HEK293 (cell line): Measurements from ENCODE around the gene DUSP16.
"Not testable (repeated sequence)": the region's sequence is repeated elsewhere in the genome, so short reads cannot be mapped to it uniquely, and the experiment has no call there.

Source experiments
- CTCF ChIA-PET: fragments of 350-600 bp; formaldehyde crosslinking; extraction: SDS; loops from one replicate; lab custom pipeline; 2021; ENCODE audit warnings: antibody characterized with exemption; lab: Yijun Ruan, JAX
- POLR2A ChIA-PET: fragments of 300-600 bp; formaldehyde crosslinking; extraction: SDS; loops from one replicate; lab custom pipeline; 2020; ENCODE audit warnings: antibody characterized with exemption, inconsistent platforms; lab: Yijun Ruan, JAX
- H3K27ac ChIP-seq: fragments of 200-500 bp; sonication (Bioruptor generic); 2 replicates; pipeline ENCODE4 v1.5.1; 2014; ENCODE audit warnings: low read depth, low read length, control low read depth, inconsistent platforms; ENCODE audit errors: extremely low read depth
- H3K36me3 ChIP-seq, 2 experiments: fragments of 200-500 bp in 1 of 2; sonication (Bioruptor generic) in 1 of 2; 1 replicate in 1 of 2; 2 replicates in 1 of 2; pipeline ENCODE4 v1.5.1; 2014 to 2017; ENCODE audit warnings: inconsistent platforms in 2 of 2, low read length in 2 of 2; ENCODE audit not compliant: control insufficient read depth in 2 of 2, insufficient read depth in 1 of 2
- H3K4me1 ChIP-seq: fragments of 200-500 bp; sonication (Bioruptor generic); 2 replicates; pipeline ENCODE4 v1.5.1; 2014; ENCODE audit warnings: mild to moderate bottlenecking, low read length, inconsistent platforms; ENCODE audit not compliant: control insufficient read depth, insufficient read depth
- H3K4me3 ChIP-seq: 2 replicates; pipeline ENCODE4 v1.5.1; 2011; ENCODE audit warnings: low read depth, mild to moderate bottlenecking, control low read depth, low read length, moderate library complexity
- H3K9me3 ChIP-seq: fragments of 200-500 bp; sonication (Bioruptor generic); 2 replicates; pipeline ENCODE4 v1.5.1; 2014; ENCODE audit warnings: low read depth, low read length, inconsistent platforms; ENCODE audit not compliant: control insufficient read depth, insufficient read depth
- GLI2 ChIP-seq: fragments of 450-650 bp; formaldehyde crosslinking; IDR thresholded peaks from 2 replicates; pipeline ENCODE4; 2017; ENCODE audit warnings: missing biosample characterization, missing genetic modification characterization, low read depth, borderline replicate concordance
- OSR2 ChIP-seq: fragments of 450-650 bp; formaldehyde crosslinking; IDR thresholded peaks from 2 replicates; pipeline ENCODE4 v1.5.1; 2016; ENCODE audit warnings: missing biosample characterization, missing genetic modification characterization
- SCRT1 ChIP-seq: fragments of 450-650 bp; formaldehyde crosslinking; IDR thresholded peaks from 2 replicates; pipeline ENCODE4 v1.5.1; 2016; ENCODE audit warnings: missing biosample characterization, missing genetic modification characterization, borderline replicate concordance
- SCRT2 ChIP-seq: fragments of 450-650 bp; formaldehyde crosslinking; IDR thresholded peaks from 2 replicates; pipeline ENCODE4 v1.5.1; 2016; ENCODE audit warnings: missing biosample characterization, missing genetic modification characterization
- SP3 ChIP-seq: fragments of 450-650 bp; formaldehyde crosslinking; IDR thresholded peaks from 2 replicates; pipeline ENCODE4 v1.5.1; 2016; ENCODE audit warnings: missing biosample characterization, missing genetic modification characterization
- ZBTB1 ChIP-seq: fragments of 450-650 bp; formaldehyde crosslinking; IDR thresholded peaks from 2 replicates; pipeline ENCODE4 v1.5.1; 2016; ENCODE audit warnings: missing biosample characterization, missing genetic modification characterization
- ZNF19 ChIP-seq: fragments of 450-650 bp; formaldehyde crosslinking; IDR thresholded peaks from 2 replicates; pipeline ENCODE4; 2016; ENCODE audit warnings: missing biosample characterization, missing genetic modification characterization, low read depth
- ZNF23 ChIP-seq: fragments of 450-650 bp; formaldehyde crosslinking; IDR thresholded peaks from 2 replicates; pipeline ENCODE4 v1.5.1; 2016; ENCODE audit warnings: missing biosample characterization, missing genetic modification characterization, borderline replicate concordance
- ZNF473 ChIP-seq: fragments of 450-650 bp; formaldehyde crosslinking; IDR thresholded peaks from 2 replicates; pipeline ENCODE4 v1.5.1; 2017; ENCODE audit warnings: missing biosample characterization, missing genetic modification characterization
- ZNF548 ChIP-seq: fragments of 450-650 bp; formaldehyde crosslinking; IDR thresholded peaks from 2 replicates; pipeline ENCODE4 v1.5.1; 2016; ENCODE audit warnings: missing biosample characterization, missing genetic modification characterization
- TF ChIP-seq, protein P1 (sequence below): fragments of 450-650 bp; formaldehyde crosslinking; IDR thresholded peaks from 2 replicates; pipeline ENCODE4 v1.5.1; 2016; ENCODE audit warnings: missing biosample characterization, missing genetic modification characterization
- TF ChIP-seq, protein P2 (sequence below): fragments of 450-650 bp; formaldehyde crosslinking; IDR thresholded peaks from 2 replicates; pipeline ENCODE4 v1.5.1; 2016; ENCODE audit warnings: missing biosample characterization, missing genetic modification characterization
- TF ChIP-seq, protein P3 (sequence below): fragments of 450-650 bp; formaldehyde crosslinking; IDR thresholded peaks from 2 replicates; pipeline ENCODE4 v1.5.1; 2016; ENCODE audit warnings: missing biosample characterization, missing genetic modification characterization

The DUSP16 gene

DNA sequence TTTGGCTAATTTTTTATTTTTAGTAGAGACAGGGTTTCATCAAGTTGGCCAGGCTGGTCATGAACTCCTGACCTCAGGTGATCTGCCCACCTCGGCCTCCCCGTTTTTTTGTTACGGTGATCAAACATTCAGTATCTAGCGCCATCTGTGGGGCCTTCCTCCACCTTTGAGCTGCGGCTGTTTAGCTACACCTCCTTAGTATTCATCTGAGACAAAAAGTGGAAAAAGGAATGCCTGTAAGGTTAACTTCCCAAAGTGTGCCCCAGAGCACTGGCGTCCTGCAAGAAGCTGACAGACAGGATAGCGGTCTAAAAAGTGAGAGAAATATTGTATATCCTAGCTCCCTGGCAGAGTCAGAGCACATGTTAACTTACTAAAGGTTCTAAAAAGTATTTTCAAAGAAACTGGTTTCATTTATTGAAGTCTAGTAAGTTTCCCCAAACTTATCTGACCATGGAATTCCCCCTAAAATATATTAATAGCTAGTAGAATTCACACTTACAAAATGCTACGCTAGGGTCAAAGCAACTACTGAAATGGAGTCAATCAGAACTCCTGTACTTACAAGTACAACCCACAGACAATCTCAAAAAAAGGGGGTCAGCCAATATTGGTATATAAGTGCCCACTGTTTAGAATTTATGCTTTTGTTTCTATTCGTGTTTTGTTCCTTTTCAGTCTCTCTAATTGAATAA is 59.1 kb downstream of the DUSP16 start:
- Histone ChIP-seq H3K36me3 (peaks cover 3 to 5% of the 10 kb centered on the region in 2 experiments; a peak in 2 of 3 replicates), H3K4me1 (peaks cover 15% of the 10 kb centered on the region), H3K27ac (no peak overlapping the region), H3K4me3 (no peak overlapping the region), H3K9me3 (no peaks in the 10 kb centered on the region)
- POLR2A ChIA-PET, result no interaction called here
- CTCF ChIA-PET, result interaction anchor here (0.6 to 0.7 kb wide), 3 partner anchors 9 to 397 kb away, joined by 3 to 4 read pairs (median 3); no protein-coding TSS in a partner anchor
- TF ChIP-seq GLI2 (tag by site-specific recombination) (no peak), ZNF548 (no peak), ZBTB1 (tag by site-specific recombination) (no peak), OSR2 (no peak), SCRT1 (no peak), ZNF473 (no peak)
- TF ChIP-seq, protein P1, sequence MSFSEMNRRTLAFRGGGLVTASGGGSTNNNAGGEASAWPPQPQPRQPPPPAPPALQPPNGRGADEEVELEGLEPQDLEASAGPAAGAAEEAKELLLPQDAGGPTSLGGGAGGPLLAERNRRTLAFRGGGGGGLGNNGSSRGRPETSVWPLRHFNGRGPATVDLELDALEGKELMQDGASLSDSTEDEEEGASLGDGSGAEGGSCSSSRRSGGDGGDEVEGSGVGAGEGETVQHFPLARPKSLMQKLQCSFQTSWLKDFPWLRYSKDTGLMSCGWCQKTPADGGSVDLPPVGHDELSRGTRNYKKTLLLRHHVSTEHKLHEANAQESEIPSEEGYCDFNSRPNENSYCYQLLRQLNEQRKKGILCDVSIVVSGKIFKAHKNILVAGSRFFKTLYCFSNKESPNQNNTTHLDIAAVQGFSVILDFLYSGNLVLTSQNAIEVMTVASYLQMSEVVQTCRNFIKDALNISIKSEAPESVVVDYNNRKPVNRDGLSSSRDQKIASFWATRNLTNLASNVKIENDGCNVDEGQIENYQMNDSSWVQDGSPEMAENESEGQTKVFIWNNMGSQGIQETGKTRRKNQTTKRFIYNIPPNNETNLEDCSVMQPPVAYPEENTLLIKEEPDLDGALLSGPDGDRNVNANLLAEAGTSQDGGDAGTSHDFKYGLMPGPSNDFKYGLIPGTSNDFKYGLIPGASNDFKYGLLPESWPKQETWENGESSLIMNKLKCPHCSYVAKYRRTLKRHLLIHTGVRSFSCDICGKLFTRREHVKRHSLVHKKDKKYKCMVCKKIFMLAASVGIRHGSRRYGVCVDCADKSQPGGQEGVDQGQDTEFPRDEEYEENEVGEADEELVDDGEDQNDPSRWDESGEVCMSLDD (tag by site-specific recombination), result no peak

DNA sequence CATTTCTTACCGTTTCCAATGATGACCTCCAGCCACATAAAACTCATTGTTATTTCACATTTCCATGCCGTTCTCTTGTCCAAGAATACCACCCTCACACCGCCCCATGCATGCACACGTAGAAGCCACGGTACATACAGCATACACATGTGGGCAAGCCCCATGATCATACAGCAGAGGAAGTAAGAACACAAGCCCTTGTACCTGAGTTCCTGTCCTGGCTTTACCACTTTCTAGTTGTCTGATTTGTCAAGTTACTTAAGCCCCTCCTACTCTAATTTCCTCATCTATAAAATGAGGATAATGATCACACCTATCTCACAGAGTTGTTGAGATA is 59.9 kb downstream of the DUSP16 start:
- Histone ChIP-seq H3K4me1 (peaks cover 15% of the 10 kb centered on the region), H3K9me3 (no peaks in the 10 kb centered on the region), H3K4me3 (no peak overlapping the region), H3K36me3 (peaks cover 4 to 5% of the 10 kb centered on the region in 2 experiments; a peak in 2 of 3 replicates), H3K27ac (no peak overlapping the region)
- CTCF ChIA-PET, result no interaction called here
- TF ChIP-seq, protein P2, sequence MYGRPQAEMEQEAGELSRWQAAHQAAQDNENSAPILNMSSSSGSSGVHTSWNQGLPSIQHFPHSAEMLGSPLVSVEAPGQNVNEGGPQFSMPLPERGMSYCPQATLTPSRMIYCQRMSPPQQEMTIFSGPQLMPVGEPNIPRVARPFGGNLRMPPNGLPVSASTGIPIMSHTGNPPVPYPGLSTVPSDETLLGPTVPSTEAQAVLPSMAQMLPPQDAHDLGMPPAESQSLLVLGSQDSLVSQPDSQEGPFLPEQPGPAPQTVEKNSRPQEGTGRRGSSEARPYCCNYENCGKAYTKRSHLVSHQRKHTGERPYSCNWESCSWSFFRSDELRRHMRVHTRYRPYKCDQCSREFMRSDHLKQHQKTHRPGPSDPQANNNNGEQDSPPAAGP (tag by site-specific recombination), result no peak
- TF ChIP-seq, protein P3, sequence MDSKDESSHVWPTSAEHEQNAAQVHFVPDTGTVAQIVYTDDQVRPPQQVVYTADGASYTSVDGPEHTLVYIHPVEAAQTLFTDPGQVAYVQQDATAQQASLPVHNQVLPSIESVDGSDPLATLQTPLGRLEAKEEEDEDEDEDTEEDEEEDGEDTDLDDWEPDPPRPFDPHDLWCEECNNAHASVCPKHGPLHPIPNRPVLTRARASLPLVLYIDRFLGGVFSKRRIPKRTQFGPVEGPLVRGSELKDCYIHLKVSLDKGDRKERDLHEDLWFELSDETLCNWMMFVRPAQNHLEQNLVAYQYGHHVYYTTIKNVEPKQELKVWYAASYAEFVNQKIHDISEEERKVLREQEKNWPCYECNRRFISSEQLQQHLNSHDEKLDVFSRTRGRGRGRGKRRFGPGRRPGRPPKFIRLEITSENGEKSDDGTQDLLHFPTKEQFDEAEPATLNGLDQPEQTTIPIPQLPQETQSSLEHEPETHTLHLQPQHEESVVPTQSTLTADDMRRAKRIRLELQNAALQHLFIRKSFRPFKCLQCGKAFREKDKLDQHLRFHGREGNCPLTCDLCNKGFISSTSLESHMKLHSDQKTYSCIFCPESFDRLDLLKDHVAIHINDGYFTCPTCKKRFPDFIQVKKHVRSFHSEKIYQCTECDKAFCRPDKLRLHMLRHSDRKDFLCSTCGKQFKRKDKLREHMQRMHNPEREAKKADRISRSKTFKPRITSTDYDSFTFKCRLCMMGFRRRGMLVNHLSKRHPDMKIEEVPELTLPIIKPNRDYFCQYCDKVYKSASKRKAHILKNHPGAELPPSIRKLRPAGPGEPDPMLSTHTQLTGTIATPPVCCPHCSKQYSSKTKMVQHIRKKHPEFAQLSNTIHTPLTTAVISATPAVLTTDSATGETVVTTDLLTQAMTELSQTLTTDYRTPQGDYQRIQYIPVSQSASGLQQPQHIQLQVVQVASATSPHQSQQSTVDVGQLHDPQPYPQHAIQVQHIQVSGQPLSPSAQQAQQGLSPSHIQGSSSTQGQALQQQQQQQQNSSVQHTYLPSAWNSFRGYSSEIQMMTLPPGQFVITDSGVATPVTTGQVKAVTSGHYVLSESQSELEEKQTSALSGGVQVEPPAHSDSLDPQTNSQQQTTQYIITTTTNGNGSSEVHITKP (tag by site-specific recombination), result no peak
- no peak for TF ChIP-seq ZNF23 (tag by site-specific recombination)
- TF ChIP-seq ZNF19 (tag by site-specific recombination), result no peak
- TF ChIP-seq SP3 (tag by site-specific recombination), result no peak
- POLR2A ChIA-PET, result interaction anchor here (0.7 kb wide), 1 partner anchor 128 kb away, joined by 4 read pairs; no protein-coding TSS in a partner anchor

DNA sequence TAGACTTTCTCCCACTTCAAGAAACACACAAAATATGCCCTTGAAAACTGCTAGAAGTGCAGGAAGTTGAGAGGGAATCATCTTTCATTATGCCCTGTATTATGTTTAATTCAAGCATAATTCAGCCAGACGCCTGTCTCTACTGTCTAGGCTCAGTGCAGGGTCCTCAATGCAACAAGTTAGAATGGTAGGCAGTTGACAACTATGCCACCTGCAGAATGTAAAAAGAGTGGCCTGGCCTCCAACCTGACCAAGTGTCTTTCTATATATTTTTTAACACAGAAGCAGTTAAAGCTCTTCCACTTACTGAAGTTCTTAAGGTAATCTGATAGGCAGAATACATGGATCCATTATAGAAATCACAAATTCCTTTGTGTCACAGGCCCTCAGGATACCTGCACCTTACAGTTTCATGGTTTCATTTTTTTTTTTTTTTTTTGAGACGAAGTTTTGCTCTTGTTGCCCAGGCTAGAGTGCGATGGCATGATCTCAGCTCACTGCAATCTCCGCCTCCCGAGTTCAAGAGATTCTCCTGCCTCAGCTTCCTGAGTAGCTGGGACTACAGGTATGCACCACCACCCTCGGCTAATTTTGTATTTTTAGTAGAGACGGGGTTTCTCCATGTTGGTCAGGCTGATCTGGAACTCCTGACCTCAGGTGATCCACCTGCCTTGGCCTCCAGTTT is 60.4 kb downstream of the DUSP16 start:
- peak; percentile 55; the same call in 1 of the 2 replicates for TF ChIP-seq SCRT1
- TF ChIP-seq SCRT2 (tag by site-specific recombination), result peak; percentile 83
- POLR2A ChIA-PET, result interaction anchor here (0.7 kb wide), 1 partner anchor 127 kb away, joined by 4 read pairs; no protein-coding TSS in a partner anchor
- H3K4me1 ChIP-seq, result peaks cover 15% of the 10 kb centered on the region
- CTCF ChIA-PET, H3K36me3 ChIP-seq, H3K4me3 ChIP-seq, H3K27ac ChIP-seq, H3K9me3 ChIP-seq: not testable (repeated sequence)
